Psoas muscle (tissue), 8 donors: ENCODE measurements around the gene IRF9. TPM values are rescaled to one million over a fixed set of nuclear protein-coding genes. Genes with fewer than 3 reads are reported as not detected.

Experiments used
- ATAC-seq, 4 donors: fragments of 200-7000 bp; cut with Tn5 transposase; one replicate each; pipeline ENCODE4 v1.9.1; 2020; ENCODE audit warnings: moderate library complexity in 3 of 4, mild to moderate bottlenecking in 2 of 4
- DNase-seq, 2 donors: peaks; one replicate each; pipeline ENCODE4 v3.0.0-alpha.2; 2020
- H3K27ac ChIP-seq: fragments of 200-600 bp; one replicate; pipeline ENCODE4 v1.8.0; 2022
- H3K27me3 ChIP-seq, 3 donors: fragments of 200-600 bp in 1 of 3; one replicate each; pipeline versions ENCODE4 v1.6.1 to v1.8.0; 2013 to 2022; ENCODE audit warnings: low read length in 2 of 3, mild to moderate bottlenecking in 2 of 3, moderate library complexity in 1 of 3; ENCODE audit not compliant: insufficient read depth in 3 of 3
- H3K36me3 ChIP-seq, 2 donors: fragments of 200-600 bp in 1 of 2; one replicate each; pipeline versions ENCODE4 v1.6.1 to v1.8.0; 2013 to 2022; ENCODE audit warnings: low read depth in 1 of 2, mild to moderate bottlenecking in 1 of 2, moderate library complexity in 1 of 2; ENCODE audit not compliant: insufficient read depth in 1 of 2
- H3K4me1 ChIP-seq: fragments of 200-600 bp; one replicate; pipeline ENCODE4 v1.8.0; 2022
- H3K4me3 ChIP-seq: fragments of 200-600 bp; one replicate; pipeline ENCODE4 v1.8.0; 2022; ENCODE audit warnings: mild to moderate bottlenecking
- H3K9me3 ChIP-seq: fragments of 200-600 bp; one replicate; pipeline ENCODE4 v1.8.0; 2022
- CTCF ChIP-seq: fragments of 200-600 bp; IDR thresholded peaks from one replicate; pipeline ENCODE4 v1.8.0; 2022; ENCODE audit warnings: antibody characterized with exemption
- WGBS, 3 donors: extraction: QIAGEN DNeasy Blood & Tissue Kit; methylation state at CpG; one replicate each; pipeline versions ENCODE4 v1.1.6 to v1.1.7; 2013; 5-methylcytosine and 5-hydroxymethylcytosine counted together
- intact Hi-C, 2 donors: fragments of 100-400 bp; cut with DNase I; formaldehyde crosslinking; loops; one replicate each; pipeline versions ENCODE4 v1.11.0 to v1.14.2; 2022
- polyA plus RNA-seq, 3 donors: library from polyadenylated mRNA; stranded (reverse); fragments of 200-250 nt; gene quantifications; one replicate each; pipeline ENCODE4 v1.2.3, GENCODE V29; 2013
- total RNA-seq, 4 donors: library from RNA; stranded (reverse); fragmentation: NEBNext Ultra II Directional in 2 of 4; extraction: Animal tissue kit (Norgen Biotek cat#: 25700) in 2 of 4; gene quantifications; one replicate each; pipeline versions ENCODE4 v1.2.1 to v1.2.4, GENCODE V29; 2021 to 2023
- donor health status: healthy with polysubstance abuse.
- donor health status: DM: no; HTN: no; CAD: no; lungs with moderate emphysema.
- donor health status: Bipolar disorder and iron deficiency.
- donor health status: healthy.
- donor health status: DM: yes; HTN: yes; CAD: no.
- donor health status: DM: no; HTN: no; CAD: no.
- donor health status: DM: no; HTN: no; CAD: no.
- donor health status: DM: yes; HTN: yes; CAD: no.

Gene IRF9
- total and polyA plus RNA-seq, 7 donors, result 7.9 to 21.6 (median 14.2) TPM

DNA sequence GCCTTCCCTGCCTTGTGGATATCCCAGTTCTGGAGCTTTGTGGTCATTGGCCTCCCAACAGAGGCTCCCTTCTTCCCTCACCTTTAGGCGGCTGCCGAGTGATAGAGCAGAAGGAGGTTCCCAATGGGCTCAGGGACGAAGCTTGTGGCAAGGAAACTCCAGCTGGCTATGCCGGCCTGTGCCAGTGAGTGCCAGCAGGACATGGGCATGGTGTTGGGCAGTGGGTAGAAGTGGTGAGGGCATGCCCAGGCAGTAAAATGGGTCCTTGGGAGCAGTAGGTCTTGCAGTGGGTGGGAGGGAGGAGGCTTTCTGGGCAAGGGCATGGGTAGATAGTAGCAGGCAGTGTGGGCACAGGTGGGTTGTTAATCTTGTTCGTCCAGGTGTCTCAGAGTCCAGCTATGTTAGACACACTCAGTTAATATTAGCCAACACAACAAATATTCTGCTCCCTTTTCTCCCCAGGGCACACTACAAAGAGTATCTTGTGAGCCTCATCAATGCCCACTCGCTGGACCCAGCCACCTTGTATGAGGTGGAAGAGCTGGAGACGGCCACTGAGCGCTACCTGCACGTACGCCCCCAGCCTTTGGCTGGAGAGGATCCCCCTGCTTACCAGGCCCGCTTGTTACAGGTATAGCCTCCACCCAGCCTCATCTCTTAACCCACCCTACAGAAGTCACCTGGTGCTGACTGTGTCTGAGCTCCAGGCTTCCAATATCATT is 1.1 kb upstream of the IRF9 start:
- DNase-seq, result peak in 1 of 2 donors; percentile 47
- ATAC-seq, result no peak

GRCh38 chr14:24160499-24160849 is 591 bp upstream of the IRF9 start:
- H3K4me3 ChIP-seq, result no peak overlapping the region
- intact Hi-C loops, result loop anchor here in 1 of 2 donors (2.0 kb wide), 2 partner anchors 52 to 102 kb away; no protein-coding TSS in a partner anchor
- H3K36me3 ChIP-seq, result peaks cover 5 to 75% of the 10 kb centered on the region in 2 donors
- DNase-seq (peak in 1 of 2 donors; percentile 37), ATAC-seq (peak in 2 of 4 donors; percentile 6 to 7)
- no peaks in the 10 kb centered on the region for H3K27me3 ChIP-seq
- H3K27ac ChIP-seq, result peak overlapping the region; percentile 86
- peaks cover 19% of the 10 kb centered on the region for H3K4me1 ChIP-seq
- WGBS, 3 donors, result 83 to 87% (median 84%) methylated on average over 4 of the region's 4 CpGs
- no peak for TF ChIP-seq CTCF
- no peaks in the 10 kb centered on the region for H3K9me3 ChIP-seq

More for the DNA sequence above, 1.1 kb upstream of the IRF9 start:
- H3K4me1 ChIP-seq, result peaks cover 19% of the 10 kb centered on the region
- peaks cover 6 to 75% of the 10 kb centered on the region in 2 donors for H3K36me3 ChIP-seq
- no peak overlapping the region for H3K27ac ChIP-seq
- intact Hi-C loops, result loop anchor here in 1 of 2 donors (2.0 kb wide), 2 partner anchors 51 to 101 kb away; no protein-coding TSS in a partner anchor
- H3K27me3 ChIP-seq, result no peaks in the 10 kb centered on the region
- H3K9me3 ChIP-seq, result no peaks in the 10 kb centered on the region
- TF ChIP-seq CTCF, result no peak
- 81 to 93% (median 81%) methylated on average over 11 of the region's 11 CpGs for WGBS, 3 donors
- H3K4me3 ChIP-seq, result no peak overlapping the region

- H3K4me1 ChIP-seq, result peaks cover 19% of the 10 kb centered on the region
These were observed 1.0 kb downstream of the IRF9 start for GRCh38 chr14:24162093-24162492.

DNA sequence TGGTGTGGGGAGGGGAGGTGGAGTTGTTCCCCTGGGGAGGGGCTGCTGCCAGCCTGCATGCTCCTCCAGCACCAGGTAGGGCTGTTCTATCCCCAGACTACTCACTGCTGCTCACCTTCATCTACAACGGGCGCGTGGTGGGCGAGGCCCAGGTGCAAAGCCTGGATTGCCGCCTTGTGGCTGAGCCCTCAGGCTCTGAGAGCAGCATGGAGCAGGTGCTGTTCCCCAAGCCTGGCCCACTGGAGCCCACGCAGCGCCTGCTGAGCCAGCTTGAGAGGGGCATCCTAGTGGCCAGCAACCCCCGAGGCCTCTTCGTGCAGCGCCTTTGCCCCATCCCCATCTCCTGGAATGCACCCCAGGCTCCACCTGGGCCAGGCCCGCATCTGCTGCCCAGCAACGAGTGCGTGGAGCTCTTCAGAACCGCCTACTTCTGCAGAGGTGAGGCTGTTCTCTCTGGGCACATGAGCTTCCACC is 3.5 kb downstream of the IRF9 start:
- 90 to 93% (median 93%) methylated on average over 14 of the region's 14 CpGs for WGBS, 3 donors
- DNase-seq (peak in 1 of 2 donors; percentile 49), ATAC-seq (no peak)
- H3K4me1 ChIP-seq, result peaks cover 19% of the 10 kb centered on the region
- no peak for TF ChIP-seq CTCF
- no peaks in the 10 kb centered on the region for H3K9me3 ChIP-seq
- H3K27ac ChIP-seq, result no peak overlapping the region
- intact Hi-C loops, result no loop called here
- H3K27me3 ChIP-seq, result peaks cover 0 to 3% (median 0%) of the 10 kb centered on the region in 3 donors
- H3K4me3 ChIP-seq, result no peak overlapping the region
- peaks cover 13 to 64% of the 10 kb centered on the region in 2 donors for H3K36me3 ChIP-seq

More at GRCh38 chr14:24162093-24162492, 1.0 kb downstream of the IRF9 start:
- H3K36me3 ChIP-seq, result peaks cover 13 to 75% of the 10 kb centered on the region in 2 donors
- H3K4me3 ChIP-seq, result peak overlapping the region; percentile 74
- ATAC-seq, result peak in 2 of 4 donors; percentile 3 to 5
- peak in 1 of 2 donors; percentile 42 for DNase-seq
- intact Hi-C loops, result no loop called here
- 46 to 64% (median 61%) methylated on average over 8 of the region's 8 CpGs for WGBS, 3 donors
- TF ChIP-seq CTCF, result no peak
- H3K27me3 ChIP-seq, result no peaks in the 10 kb centered on the region
- H3K9me3 ChIP-seq, result no peaks in the 10 kb centered on the region
- peak overlapping the region; percentile 86 for H3K27ac ChIP-seq
